ENCODE data around the gene FASLG.

The FASLG gene

DNA sequence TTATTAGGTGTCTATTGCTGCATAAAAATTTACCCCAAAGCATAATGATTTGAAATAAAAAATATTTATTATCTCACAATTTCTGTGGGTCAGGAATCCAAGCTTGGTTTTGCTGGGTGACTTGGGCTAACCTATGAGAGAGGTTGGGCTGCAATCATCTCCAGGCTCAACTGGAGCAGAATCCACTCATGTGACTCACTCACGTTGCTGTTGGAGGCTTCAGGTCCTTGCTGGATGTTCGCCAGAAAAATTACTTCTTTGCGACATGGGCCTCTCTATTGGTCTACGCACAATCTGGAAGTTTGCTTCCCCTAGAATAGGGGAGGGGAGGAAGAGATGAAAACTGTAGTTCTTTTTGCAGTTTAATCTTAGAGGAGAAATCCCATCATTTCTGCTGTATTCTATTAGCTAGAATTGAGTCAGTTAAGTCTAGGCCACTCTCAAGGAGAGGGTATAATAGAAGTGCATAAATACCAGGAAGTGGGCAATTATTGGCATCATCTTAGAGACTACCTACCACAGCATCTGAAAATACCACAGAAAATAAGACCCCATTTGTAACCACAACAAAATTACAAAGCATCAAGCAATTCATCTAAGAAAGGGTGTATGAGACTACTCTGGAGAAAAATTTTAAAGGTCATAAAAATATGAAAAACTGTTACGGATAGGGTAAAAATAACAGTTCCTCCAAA, 5.7 kb upstream of the FASLG start:
- TF ChIP-seq, protein P1, sequence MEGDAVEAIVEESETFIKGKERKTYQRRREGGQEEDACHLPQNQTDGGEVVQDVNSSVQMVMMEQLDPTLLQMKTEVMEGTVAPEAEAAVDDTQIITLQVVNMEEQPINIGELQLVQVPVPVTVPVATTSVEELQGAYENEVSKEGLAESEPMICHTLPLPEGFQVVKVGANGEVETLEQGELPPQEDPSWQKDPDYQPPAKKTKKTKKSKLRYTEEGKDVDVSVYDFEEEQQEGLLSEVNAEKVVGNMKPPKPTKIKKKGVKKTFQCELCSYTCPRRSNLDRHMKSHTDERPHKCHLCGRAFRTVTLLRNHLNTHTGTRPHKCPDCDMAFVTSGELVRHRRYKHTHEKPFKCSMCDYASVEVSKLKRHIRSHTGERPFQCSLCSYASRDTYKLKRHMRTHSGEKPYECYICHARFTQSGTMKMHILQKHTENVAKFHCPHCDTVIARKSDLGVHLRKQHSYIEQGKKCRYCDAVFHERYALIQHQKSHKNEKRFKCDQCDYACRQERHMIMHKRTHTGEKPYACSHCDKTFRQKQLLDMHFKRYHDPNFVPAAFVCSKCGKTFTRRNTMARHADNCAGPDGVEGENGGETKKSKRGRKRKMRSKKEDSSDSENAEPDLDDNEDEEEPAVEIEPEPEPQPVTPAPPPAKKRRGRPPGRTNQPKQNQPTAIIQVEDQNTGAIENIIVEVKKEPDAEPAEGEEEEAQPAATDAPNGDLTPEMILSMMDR (IDR thresholded peaks at IDR 0.05; ENCODE audit: low read length, missing control alignments) = no peak
- peak; percentile 61 for DNase-seq (ENCODE audit: low read depth)
- no peak overlapping the region for H3K4me3 ChIP-seq (replicated peaks; ENCODE audit: low read depth, low read length)

DNA sequence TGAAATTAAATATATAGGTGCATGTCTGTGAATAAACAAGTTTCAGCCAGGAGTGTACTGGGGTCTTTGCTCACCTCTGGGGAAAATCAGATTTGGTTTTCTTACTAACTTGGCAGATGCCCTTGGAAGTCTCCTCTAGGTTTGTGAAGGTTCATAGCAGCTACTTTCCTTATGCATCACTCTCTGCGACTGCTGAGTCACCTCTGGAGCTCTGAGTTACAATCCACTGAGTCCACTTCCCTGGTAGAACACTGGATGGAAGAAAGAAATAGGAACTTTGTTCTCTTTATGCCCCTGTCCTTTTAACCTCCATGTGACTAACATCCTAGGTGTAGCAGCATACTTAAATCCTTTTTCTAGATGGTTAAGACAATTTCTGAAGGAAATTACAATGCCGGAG, 4.4 kb upstream of the FASLG start:
- TF ChIP-seq, protein P1 (IDR thresholded peaks at IDR 0.05; ENCODE audit: low read length, missing control alignments) = no peak
- no peak overlapping the region for H3K4me3 ChIP-seq (replicated peaks; ENCODE audit: low read depth, low read length)
- DNase-seq (ENCODE audit: low read depth) = peak; percentile 62

DNA sequence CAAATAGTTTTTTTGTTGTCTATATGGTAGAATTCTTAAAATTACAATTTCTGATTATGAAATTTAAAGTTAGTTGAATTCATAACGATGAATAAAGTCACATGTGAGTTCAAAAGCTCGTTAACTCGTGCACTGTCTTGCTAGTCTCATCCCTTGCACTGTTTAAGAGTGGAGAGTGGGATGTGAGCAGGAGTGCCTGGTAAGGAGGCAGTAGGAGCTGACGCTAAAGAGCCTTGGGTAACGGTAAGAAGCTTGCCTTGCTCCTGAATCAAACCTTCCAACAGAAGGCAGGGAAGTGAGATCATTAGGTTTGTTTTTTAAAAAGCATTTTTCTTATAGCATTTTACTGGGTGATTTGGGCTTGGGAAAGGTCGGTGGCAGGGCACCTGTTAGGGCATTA, 2.3 kb upstream of the FASLG start:
- no peak for DNase-seq (ENCODE audit: low read depth)
- TF ChIP-seq, protein P1 (IDR thresholded peaks at IDR 0.05; ENCODE audit: low read length, missing control alignments) = no peak
- no peak overlapping the region for H3K4me3 ChIP-seq (replicated peaks; ENCODE audit: low read depth, low read length)

DNA sequence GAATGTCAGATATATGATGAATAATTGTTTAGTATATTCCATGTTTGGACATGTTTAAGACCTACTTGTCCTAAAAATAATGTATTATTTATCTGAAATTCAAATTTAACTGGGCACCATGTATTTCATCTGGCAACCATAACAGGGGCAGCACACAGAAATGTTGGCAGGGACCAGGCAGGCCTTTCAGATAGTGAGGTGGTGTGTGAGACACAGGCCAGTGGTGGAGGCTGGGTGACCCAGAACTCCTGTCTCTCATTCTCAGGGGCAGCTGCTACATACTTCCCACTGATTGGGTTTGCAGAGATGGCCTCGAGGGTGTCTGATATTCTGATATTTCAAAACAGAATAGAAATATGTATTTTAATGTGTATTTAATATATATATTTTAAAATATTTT, 1.3 kb upstream of the FASLG start:
- no peak overlapping the region for H3K4me3 ChIP-seq (replicated peaks; ENCODE audit: low read depth, low read length)
- TF ChIP-seq, protein P1 (IDR thresholded peaks at IDR 0.05; ENCODE audit: low read length, missing control alignments) = no peak

DNA sequence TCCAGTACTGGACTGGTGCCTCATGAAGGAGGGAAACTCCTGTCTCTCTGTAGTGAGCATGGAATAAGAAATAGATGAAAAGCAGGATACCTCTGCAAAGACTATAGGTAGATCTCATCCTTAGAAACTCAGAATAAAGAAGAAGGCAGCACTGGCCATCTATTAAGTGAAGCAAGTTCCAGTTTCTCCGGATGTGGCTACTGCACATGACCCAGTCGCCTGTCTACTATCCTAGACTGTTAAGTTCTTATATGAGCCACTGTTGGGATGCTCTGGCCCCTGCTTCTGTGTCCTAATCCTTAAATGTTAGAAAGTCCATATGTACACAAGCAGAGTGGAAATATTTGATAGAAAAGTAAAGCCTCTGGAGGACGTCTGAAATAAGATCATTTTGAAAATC, 2.2 kb downstream of the FASLG start:
- TF ChIP-seq, protein P1 (IDR thresholded peaks at IDR 0.05; ENCODE audit: low read length, missing control alignments) = no peak
- no peak for DNase-seq (ENCODE audit: low read depth)
- no peak overlapping the region for H3K4me3 ChIP-seq (replicated peaks; ENCODE audit: low read depth, low read length)

More for the DNA sequence above, 1.3 kb upstream of the FASLG start:
- no peak for DNase-seq (ENCODE audit: low read depth)

DNA sequence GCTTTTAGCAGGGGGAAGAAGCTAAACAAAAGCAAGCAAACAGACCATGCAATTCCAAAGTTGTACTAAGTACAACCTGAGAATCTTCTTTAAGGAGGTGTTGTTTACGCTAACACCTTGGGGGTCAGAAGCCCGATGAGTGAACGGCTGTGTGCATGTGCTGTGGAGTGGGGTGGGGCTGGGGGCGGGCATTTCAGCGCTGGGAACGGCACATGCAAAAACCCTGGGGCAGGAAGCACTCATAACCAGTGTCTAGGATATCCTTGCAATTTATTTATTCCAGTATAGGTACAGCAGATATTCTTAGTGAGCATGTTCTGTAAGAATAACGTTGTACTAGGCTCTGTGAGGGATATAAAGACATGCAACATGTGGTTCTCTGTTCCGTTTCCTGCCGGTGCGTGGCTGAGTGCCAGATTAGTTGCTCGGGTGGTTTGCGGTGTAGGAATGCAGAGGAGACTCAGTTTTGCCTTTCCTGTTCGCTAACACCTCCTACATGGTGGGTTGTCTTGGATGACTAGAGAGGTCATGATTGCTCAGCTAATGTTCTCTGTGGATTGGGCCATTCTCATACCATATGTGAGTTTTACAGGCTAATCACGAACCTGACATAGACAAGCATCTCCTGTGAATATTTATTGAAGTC, 3.7 kb downstream of the FASLG start:
- TF ChIP-seq, protein P1 (IDR thresholded peaks at IDR 0.05; ENCODE audit: low read length, missing control alignments) = no peak
- H3K4me3 ChIP-seq (replicated peaks; ENCODE audit: low read depth, low read length) = no peak overlapping the region
- DNase-seq (ENCODE audit: low read depth) = peak; percentile 91

DNA sequence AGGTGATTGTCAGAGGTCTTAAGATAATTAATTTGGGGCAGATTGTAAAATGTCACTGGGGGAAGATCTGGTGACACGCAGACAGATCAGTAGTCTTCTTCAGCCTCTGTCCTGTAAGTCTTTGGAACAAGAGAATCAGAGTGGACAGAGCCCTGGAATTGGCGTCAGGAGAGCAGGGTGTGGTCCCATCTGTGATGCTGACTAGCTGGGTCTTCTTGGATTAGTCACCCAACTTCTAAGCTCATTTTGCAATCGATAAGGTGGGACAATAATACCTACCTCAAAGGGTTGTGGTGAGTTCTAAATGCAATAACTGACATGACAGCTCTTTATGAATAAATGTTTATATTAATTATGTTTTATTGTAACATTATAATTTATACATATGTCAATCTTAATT, 4.8 kb downstream of the FASLG start:
- no peak for DNase-seq (ENCODE audit: low read depth)
- no peak overlapping the region for H3K4me3 ChIP-seq (replicated peaks; ENCODE audit: low read depth, low read length)
- TF ChIP-seq, protein P1 (IDR thresholded peaks at IDR 0.05; ENCODE audit: low read length, missing control alignments) = no peak

Data from fibroblast of pulmonary artery (primary cell).